Astrocyte of the cerebellum (primary cell): ENCODE measurements around the gene EXOC6B.
"Not testable (repeated sequence)": the region's sequence is repeated elsewhere in the genome, so short reads cannot be mapped to it uniquely, and the experiment has no call there.

ENCODE experiments used
- DNase-seq: peaks from one replicate; pipeline ENCODE4 v3.0.0-alpha.2; 2011; ENCODE audit warnings: low read depth
- H3K4me3 ChIP-seq: 2 replicates; pipeline ENCODE4 v1.5.1; 2011; ENCODE audit warnings: mild to moderate bottlenecking, low read depth, low read length, moderate library complexity
- in situ Hi-C: cut with HindIII; loops from 2 replicates; pipeline ENCODE4 v1.10.0; 2017; ENCODE audit warnings: low sequenced_read_pairs
- TF ChIP-seq, protein P1 (sequence below): IDR thresholded peaks from 2 replicates; pipeline ENCODE4 v1.5.1; 2012; ENCODE audit warnings: low read length, low read depth, moderate library complexity, mild to moderate bottlenecking; ENCODE audit errors: missing control alignments

The EXOC6B gene

DNA sequence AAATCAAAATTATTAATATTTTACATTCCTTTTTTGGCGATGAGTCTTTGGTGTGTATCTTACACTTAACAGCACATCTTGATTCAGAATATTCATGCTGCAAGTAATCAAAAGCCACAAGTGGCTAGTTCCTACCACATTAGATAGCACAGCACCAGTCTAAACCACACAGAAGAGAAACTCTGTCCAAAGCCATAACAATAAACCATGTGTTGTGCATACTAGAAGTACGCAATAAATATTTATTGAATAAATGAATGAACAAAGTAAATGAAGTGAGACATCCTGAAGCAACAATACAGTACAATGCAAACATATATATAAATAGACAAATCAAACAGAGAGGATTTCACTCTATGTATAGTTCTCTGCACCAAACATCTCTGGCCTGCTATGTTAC is 287.3 kb downstream of the EXOC6B start:
- TF ChIP-seq, protein P1, sequence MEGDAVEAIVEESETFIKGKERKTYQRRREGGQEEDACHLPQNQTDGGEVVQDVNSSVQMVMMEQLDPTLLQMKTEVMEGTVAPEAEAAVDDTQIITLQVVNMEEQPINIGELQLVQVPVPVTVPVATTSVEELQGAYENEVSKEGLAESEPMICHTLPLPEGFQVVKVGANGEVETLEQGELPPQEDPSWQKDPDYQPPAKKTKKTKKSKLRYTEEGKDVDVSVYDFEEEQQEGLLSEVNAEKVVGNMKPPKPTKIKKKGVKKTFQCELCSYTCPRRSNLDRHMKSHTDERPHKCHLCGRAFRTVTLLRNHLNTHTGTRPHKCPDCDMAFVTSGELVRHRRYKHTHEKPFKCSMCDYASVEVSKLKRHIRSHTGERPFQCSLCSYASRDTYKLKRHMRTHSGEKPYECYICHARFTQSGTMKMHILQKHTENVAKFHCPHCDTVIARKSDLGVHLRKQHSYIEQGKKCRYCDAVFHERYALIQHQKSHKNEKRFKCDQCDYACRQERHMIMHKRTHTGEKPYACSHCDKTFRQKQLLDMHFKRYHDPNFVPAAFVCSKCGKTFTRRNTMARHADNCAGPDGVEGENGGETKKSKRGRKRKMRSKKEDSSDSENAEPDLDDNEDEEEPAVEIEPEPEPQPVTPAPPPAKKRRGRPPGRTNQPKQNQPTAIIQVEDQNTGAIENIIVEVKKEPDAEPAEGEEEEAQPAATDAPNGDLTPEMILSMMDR = no peak
- DNase-seq = no peak

DNA sequence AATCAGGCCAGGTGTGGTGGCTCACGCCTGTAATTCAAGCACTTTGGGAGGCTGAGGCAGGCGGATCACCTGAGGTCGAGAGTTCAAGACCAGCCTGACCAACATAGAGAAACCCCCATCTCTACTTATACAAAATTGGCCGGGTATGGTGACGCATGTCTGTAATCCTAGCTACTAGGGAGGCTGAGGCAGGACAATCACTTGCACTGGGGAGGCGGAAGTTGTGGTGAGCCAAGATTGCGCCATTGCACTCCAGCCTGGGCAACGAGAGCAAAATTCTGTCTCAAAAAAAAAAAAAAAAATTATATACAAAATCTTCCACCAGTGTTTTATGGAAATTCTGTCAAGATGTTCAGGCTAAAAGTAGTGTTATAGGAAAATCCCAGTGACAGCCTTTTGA is 290.2 kb downstream of the EXOC6B start:
- DNase-seq, H3K4me3 ChIP-seq, in situ Hi-C loops: not testable (repeated sequence)

More for the DNA sequence above, 287.3 kb downstream of the EXOC6B start:
- no peak overlapping the region for H3K4me3 ChIP-seq
- in situ Hi-C loops = no loop called here

DNA sequence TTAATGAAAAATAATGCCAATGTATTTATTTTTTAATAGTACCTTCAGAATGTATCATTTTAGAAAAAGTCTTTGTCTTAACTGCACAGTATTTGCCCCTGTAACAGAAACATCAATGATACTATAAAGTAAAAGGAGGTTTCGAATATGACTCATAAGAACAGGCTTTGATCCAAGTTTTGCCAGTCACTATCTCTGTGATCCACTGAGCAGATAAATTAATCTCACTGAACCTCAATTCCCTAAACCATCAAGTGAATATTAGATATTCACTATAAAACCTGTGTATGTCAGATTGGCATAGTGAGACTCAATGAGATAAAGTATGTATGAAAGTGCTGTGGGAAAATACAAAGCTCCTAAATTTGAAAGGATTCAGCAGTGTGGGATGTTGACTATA is 292.1 kb downstream of the EXOC6B start:
- in situ Hi-C loops = no loop called here

DNA sequence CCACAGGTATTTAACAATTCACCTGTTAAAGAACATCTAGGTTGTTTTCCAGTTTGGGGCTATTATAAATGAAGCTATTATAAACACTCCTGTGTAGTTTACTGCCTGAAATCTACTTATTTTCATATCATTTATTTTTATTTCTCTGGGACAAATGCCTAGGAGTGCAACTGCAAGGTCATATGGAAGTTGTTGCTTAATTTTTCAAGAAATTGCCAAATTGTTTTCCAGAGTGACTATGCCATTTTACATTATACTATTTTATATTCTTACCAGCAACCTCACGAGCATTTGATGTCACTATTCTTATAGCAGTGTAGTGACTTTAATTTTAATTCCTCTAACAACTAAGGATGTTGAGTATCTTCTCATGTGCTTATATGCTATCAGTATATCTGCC is 298.4 kb downstream of the EXOC6B start:
- DNase-seq = no peak
- no peak overlapping the region for H3K4me3 ChIP-seq
- in situ Hi-C loops = no loop called here
- TF ChIP-seq, protein P1 = no peak

More for the DNA sequence above, 292.1 kb downstream of the EXOC6B start:
- H3K4me3 ChIP-seq = no peak overlapping the region
- TF ChIP-seq, protein P1 = no peak
- no peak for DNase-seq

DNA sequence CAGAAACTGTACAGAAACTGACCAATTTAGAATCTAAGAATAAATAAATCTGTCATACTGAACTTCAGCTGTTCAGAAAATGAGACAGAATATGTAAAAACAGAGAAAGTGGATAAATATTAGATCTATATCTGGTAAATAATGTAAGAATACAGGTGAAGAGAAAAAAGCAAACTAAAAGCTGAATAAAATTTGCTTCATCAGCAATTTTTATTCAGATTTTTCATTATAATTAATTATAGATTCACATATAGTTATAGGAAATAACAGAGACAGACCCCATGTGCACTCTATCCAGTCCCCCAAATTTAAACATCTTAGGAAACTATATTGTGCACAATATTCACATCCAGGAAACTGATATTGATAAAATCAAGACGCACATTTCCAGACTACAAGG is 299.2 kb downstream of the EXOC6B start:
- no peak for DNase-seq
- TF ChIP-seq, protein P1 = no peak
- in situ Hi-C loops = no loop called here
- no peak overlapping the region for H3K4me3 ChIP-seq

DNA sequence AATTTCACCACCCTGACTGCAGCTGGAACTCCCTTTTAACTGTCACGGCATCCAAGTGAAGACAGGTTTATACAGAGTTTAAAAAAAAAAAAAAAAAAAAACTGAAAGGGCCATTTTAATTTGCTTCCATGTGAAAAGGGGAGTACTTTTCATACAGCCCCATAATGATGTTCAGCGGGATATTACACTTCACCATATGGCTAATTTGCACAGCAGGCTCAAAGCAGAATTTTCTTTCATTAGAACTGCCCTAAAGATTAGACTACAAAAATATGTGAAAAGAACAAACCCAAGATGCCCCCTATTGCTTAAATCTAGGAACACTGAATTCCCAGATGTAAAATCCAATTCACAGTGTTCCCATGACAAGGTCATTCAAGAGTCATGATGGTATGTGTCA is 301.8 kb downstream of the EXOC6B start:
- H3K4me3 ChIP-seq = no peak overlapping the region
- DNase-seq = no peak
- TF ChIP-seq, protein P1 = no peak
- in situ Hi-C loops = no loop called here

DNA sequence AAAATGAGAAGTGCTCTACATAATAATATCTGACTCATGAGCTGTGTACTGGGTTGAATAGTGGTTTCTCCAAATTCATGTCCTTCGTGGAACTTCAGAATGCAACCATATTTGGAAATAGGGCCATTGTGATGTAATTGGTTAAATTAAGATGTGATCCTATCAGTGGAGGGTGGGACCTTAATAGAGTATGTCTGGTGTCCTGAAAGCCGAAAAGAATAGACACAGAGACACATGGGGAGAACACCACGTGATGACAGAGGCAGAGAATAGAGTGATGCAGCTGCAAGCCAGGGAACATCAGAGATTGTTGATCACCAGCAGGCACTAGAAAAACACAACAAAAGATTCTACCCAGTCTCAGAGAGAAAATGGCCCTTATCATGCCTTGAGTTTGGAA is 310.1 kb downstream of the EXOC6B start:
- TF ChIP-seq, protein P1 = no peak
- DNase-seq = no peak
- in situ Hi-C loops = no loop called here
- H3K4me3 ChIP-seq = no peak overlapping the region
